Spleen (tissue), 11 donors: Measurements from ENCODE around the gene HYAL2. TPM values are rescaled to one million over a fixed set of nuclear protein-coding genes. Genes with fewer than 3 reads are reported as not detected.
A peak's percentile ranks its signal among the peaks of the same experiment; 100 is the strongest.

ENCODE experiments used
- DNase-seq: peaks from one replicate; pipeline ENCODE4 v3.0.0-alpha.2; 2020
- H3K27ac ChIP-seq, 8 donors: fragments of 200-600 bp; sonication (generic) in 7 of 8; 1 replicate in 4 of 8; 2 replicates in 4 of 8; pipeline versions ENCODE4 v1.5.0 to v1.8.0; 2016 to 2021; ENCODE audit warnings: inconsistent platforms in 4 of 8, mild to moderate bottlenecking in 4 of 8, moderate library complexity in 1 of 8
- H3K27me3 ChIP-seq, 7 donors: fragments of 200-600 bp; sonication (generic) in 6 of 7; replicated peaks in 1 of 7; 1 replicate in 4 of 7; 2 replicates in 3 of 7; pipeline versions ENCODE4 v1.5.0 to v1.8.0; 2016 to 2021; ENCODE audit warnings: inconsistent platforms in 3 of 7, mild to moderate bottlenecking in 1 of 7
- H3K36me3 ChIP-seq, 6 donors: fragments of 200-600 bp; sonication (generic) in 5 of 6; 1 replicate in 4 of 6; 2 replicates in 2 of 6; pipeline versions ENCODE4 v1.5.0 to v1.8.0; 2016 to 2021; ENCODE audit warnings: inconsistent platforms in 2 of 6
- H3K4me1 ChIP-seq, 6 donors: fragments of 200-600 bp; sonication (generic) in 5 of 6; 1 replicate in 3 of 6; 2 replicates in 3 of 6; pipeline versions ENCODE4 v1.5.0 to v1.8.0; 2016 to 2021; ENCODE audit warnings: inconsistent platforms in 3 of 6
- H3K4me3 ChIP-seq, 8 donors: fragments of 200-600 bp; sonication (generic) in 7 of 8; 1 replicate in 4 of 8; 2 replicates in 4 of 8; pipeline versions ENCODE4 v1.5.0 to v1.8.0; 2016 to 2021; ENCODE audit warnings: inconsistent platforms in 4 of 8, mild to moderate bottlenecking in 4 of 8, moderate library complexity in 2 of 8
- H3K9me3 ChIP-seq, 8 donors: fragments of 200-600 bp; sonication (generic) in 7 of 8; 1 replicate in 4 of 8; 2 replicates in 4 of 8; pipeline versions ENCODE4 v1.5.0 to v1.8.0; 2016 to 2021; ENCODE audit warnings: inconsistent platforms in 4 of 8
- POLR2A ChIP-seq, 3 donors: fragments of 450-650 bp; IDR thresholded peaks; one replicate each; pipeline ENCODE4 v1.5.1; 2017; ENCODE audit warnings: antibody characterized with exemption in 3 of 3, mild to moderate bottlenecking in 1 of 3
- POLR2AphosphoS5 ChIP-seq, 3 donors: sonication (generic); formaldehyde crosslinking; IDR thresholded peaks; one replicate each; pipeline ENCODE4 v1.5.1; 2017; ENCODE audit warnings: antibody characterized with exemption in 3 of 3
- WGBS, 5 donors: extraction: QIAGEN DNeasy Blood & Tissue Kit in 3 of 5; methylation state at CpG; one replicate each; pipeline versions ENCODE4 v1.1.5 to v1.1.7; 2013 to 2018; 5-methylcytosine and 5-hydroxymethylcytosine counted together
- intact Hi-C: fragments of 100-400 bp; cut with DNase I; formaldehyde crosslinking; loops from one replicate; pipeline ENCODE4 v1.15.0; 2023; ENCODE audit warnings: low total_unique reads
- polyA plus RNA-seq, 3 donors: library from polyadenylated mRNA; stranded (reverse); fragments of 200-250 nt; gene quantifications; one replicate each; pipeline ENCODE4 v1.2.1, GENCODE V29; 2013
- total RNA-seq, 7 donors: library from RNA; depleted of rRNA in 3 of 7; stranded (reverse); fragments of >200 nt in 3 of 7; fragmentation: NEBNext Ultra II Directional in 4 of 7; extraction: Animal tissue kit (Norgen Biotek cat#: 25700) in 4 of 7; gene quantifications; one replicate each; pipeline versions ENCODE4 v1.1.0 to v1.2.1, GENCODE V29; 2016 to 2021
- TF ChIP-seq, protein P1 (sequence below), 11 experiments: fragments of 200-600 bp in 7 of 11; fragments of 450-650 bp in 4 of 11; sonication (generic) in 4 of 11; IDR thresholded peaks in 8 of 11; conservative IDR thresholded peaks in 3 of 11; 1 replicate in 7 of 11; 2 replicates in 4 of 11; pipeline versions ENCODE4 v1.4.0 to v1.8.0; 2016 to 2021; ENCODE audit warnings: antibody characterized with exemption in 11 of 11, inconsistent platforms in 4 of 11, mild to moderate bottlenecking in 1 of 11
- donor health status: healthy with polysubstance abuse.
- donor health status: DM: no; HTN: no; CAD: no; lungs with moderate emphysema.
- donor health status: DM: no; HTN: no; CAD: no.
- donor health status: Bipolar disorder and iron deficiency.
- donor health status: healthy.
- donor health status: DM: no; HTN: no; CAD: no.
- donor health status: DM: yes; HTN: yes; CAD: no.

Gene HYAL2
- total and polyA plus RNA-seq, 10 donors: 108 to 746 (median 322) TPM

DNA sequence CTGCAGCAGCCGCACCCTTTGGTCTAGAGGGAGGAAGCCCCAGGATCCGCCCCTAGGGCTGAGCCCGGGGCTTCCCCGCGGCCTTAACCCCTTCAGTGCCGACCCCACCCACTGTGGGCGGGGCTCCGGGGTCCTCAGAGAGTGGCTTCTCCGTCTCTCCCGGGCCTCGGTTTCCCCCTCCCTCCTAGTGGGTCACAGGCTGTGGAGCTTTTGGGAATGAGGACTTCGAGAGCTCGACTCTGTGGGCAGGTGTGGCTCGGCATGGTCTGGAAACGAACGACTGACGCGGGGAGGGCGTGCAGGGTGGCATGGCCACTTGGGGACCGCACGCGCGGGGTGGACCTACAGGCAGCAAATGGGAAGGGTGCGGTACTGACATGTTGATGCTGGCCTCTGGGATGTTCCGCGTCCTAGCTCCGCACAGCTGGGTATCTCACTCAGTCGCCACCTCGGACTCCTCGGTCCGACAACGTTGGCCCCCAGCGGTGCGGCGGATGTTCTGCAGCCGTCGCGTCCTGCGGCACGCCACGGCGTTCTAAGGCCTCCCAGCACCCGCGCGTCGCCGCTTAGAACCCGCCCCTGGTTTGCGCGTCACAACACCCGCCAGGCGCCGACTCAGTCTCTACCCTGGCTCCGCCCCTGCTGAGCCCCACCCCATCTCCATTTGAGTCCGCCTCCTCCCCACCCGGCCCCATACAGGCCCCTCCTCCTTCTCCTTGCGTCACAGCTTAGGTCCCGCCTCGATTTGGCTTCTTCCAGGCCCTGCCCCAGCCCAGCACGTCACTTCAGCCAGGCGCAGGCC lies 23.5 kb downstream of the HYAL2 start, which contains the start of the genes HYAL3 and NAA80:
Gene HYAL3 (minus strand): TSS at position 570 of the 802 bp plus-strand sequence. CDS start 3,803 bp downstream, outside the sequence.
Gene NAA80 (minus strand): TSS at position 570 of the 802 bp plus-strand sequence. CDS start 1,942 bp downstream, outside the sequence.
- H3K27ac ChIP-seq: peak within 1 kb of the TSS; percentile 84 to 98 (median 94)
- peak within 1 kb of the TSS; percentile 47 to 90 (median 60) for H3K4me3 ChIP-seq
- intact Hi-C loops: no loop called here
- peaks cover 18 to 65% (median 42%) of the 10 kb centered on the region in 6 donors for H3K4me1 ChIP-seq
- peak; percentile 100 for DNase-seq
- H3K9me3 ChIP-seq: no peaks in the 10 kb centered on the region
- peaks cover 0 to 10% (median 0%) of the 10 kb centered on the region in 6 donors for H3K36me3 ChIP-seq
- H3K27me3 ChIP-seq: no peaks in the 10 kb centered on the region
- WGBS, 5 donors: 0 to 1% (median 0%) methylated on average over 21 to 61 of the region's 61 CpGs
- TF ChIP-seq, protein P1, sequence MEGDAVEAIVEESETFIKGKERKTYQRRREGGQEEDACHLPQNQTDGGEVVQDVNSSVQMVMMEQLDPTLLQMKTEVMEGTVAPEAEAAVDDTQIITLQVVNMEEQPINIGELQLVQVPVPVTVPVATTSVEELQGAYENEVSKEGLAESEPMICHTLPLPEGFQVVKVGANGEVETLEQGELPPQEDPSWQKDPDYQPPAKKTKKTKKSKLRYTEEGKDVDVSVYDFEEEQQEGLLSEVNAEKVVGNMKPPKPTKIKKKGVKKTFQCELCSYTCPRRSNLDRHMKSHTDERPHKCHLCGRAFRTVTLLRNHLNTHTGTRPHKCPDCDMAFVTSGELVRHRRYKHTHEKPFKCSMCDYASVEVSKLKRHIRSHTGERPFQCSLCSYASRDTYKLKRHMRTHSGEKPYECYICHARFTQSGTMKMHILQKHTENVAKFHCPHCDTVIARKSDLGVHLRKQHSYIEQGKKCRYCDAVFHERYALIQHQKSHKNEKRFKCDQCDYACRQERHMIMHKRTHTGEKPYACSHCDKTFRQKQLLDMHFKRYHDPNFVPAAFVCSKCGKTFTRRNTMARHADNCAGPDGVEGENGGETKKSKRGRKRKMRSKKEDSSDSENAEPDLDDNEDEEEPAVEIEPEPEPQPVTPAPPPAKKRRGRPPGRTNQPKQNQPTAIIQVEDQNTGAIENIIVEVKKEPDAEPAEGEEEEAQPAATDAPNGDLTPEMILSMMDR (IDR thresholded peaks at IDR 0.05 in 8 of 11, conservative IDR thresholded peaks at IDR 0.05 in 3 of 11): peak; percentile 38 to 80 (median 70)
- TF ChIP-seq POLR2A (IDR thresholded peaks at IDR 0.05): peak; percentile 69 to 91 (median 72)
- TF ChIP-seq POLR2AphosphoS5 (IDR thresholded peaks at IDR 0.05): peak; percentile 97 to 99 (median 98)

DNA sequence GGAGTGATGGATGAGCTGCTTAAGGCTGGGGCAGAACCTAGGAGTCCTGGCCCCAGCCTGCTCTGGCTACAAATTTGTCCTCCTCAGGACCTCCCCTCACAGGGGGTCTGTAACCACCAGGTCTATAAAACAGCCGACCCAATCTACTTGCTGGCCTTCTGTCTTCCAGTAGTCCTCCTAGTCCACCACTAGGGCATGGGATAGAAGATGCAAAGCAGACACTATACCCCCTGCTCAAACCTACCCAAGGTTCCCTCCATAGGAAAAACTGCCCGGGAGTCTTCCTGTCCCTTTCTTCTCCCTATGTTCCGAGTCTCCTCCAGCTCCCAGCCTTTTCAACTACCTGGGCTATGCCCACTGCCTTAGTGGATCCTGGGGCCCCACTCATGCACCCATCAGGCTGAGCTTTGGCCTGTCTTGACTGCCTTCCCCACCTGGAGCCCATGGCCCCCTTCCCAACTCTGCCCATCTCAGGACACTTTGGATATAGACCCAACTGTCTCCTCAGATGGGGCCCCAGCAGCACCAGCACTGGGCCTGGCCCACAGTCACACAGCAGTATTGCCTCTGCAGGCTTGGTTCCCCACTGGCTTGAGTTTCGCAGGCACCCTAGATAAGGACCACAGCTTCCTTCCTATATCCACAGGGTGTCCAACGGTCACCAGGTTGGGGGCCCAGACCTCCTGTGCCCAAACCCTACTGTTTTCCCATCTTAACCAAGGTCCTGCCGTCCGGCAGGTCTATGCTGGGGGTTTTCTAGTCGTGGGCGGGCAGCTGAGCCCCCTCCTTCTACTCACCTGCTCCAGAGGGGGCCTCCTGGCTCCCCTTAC lies 24.4 kb downstream of the HYAL2 start:
- H3K9me3 ChIP-seq: no peaks in the 10 kb centered on the region
- WGBS, 5 donors: 22 to 42% (median 32%) methylated on average over 9 of the region's 9 CpGs
- peak; percentile 87 for DNase-seq
- peak overlapping the region; percentile 47 to 90 (median 60) for H3K4me3 ChIP-seq
- no peaks in the 10 kb centered on the region for H3K27me3 ChIP-seq
- peaks cover 0 to 10% (median 0%) of the 10 kb centered on the region in 6 donors for H3K36me3 ChIP-seq
- TF ChIP-seq POLR2A (IDR thresholded peaks at IDR 0.05) (no peak), POLR2AphosphoS5 (IDR thresholded peaks at IDR 0.05) (no peak)
- TF ChIP-seq, protein P1 (IDR thresholded peaks at IDR 0.05 in 8 of 11, conservative IDR thresholded peaks at IDR 0.05 in 3 of 11): no peak
- intact Hi-C loops: no loop called here
- H3K27ac ChIP-seq: peak overlapping the region; percentile 84 to 98 (median 94)
- H3K4me1 ChIP-seq: peaks cover 19 to 60% (median 41%) of the 10 kb centered on the region in 6 donors

DNA sequence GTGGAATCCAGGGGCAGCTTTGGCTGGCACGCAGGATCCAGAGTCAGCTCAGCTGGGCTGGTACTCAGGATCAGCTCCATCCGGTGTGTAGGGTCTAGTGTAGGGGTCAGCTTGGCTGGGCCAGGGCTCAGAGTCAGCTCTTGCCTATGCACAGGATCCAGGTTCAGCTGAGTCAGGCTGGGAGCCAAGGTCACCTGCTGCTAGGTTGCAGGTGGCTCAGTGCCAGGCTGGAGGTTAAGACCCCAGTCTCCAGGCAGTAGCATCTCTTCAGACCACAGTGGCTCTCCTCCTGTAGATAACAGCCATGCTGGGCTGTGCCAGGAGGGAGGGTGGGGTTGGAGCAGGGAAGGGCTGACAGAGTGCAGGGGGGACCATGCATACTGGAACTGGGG lies 25.2 kb downstream of the HYAL2 start:
- Histone ChIP-seq H3K9me3 (no peaks in the 10 kb centered on the region), H3K27me3 (no peaks in the 10 kb centered on the region), H3K4me1 (peaks cover 23 to 61% (median 44%) of the 10 kb centered on the region in 6 donors), H3K4me3 (peak overlapping the region in 1 of 8 donors; percentile 90), H3K36me3 (peaks cover 0 to 10% (median 0%) of the 10 kb centered on the region in 6 donors), H3K27ac (peak overlapping the region in 4 of 8 donors; percentile 90 to 98 (median 96))
- peak; percentile 81 for DNase-seq
- WGBS, 5 donors: 80 to 93% (median 85%) methylated on average over 1 to 2 of the region's 2 CpGs; no CpG with 5 or more reads in 1 of the 5 donors
- TF ChIP-seq POLR2AphosphoS5 (IDR thresholded peaks at IDR 0.05) (no peak), POLR2A (IDR thresholded peaks at IDR 0.05) (no peak)
- TF ChIP-seq, protein P1 (IDR thresholded peaks at IDR 0.05 in 8 of 11, conservative IDR thresholded peaks at IDR 0.05 in 3 of 11): no peak
- intact Hi-C loops: no loop called here
